H1 (cell line): ENCODE measurements around the gene NAT9. TPM values are rescaled to one million over a fixed set of nuclear protein-coding genes. Genes with fewer than 3 reads are reported as not detected.

Experiments
- CTCF ChIA-PET: fragments of 300-600 bp; sonication (Branson Sonifier 250); formaldehyde crosslinking; loops from one replicate; lab custom pipeline; 2021; ENCODE audit not compliant: partially characterized antibody; lab: Charles Lee
- POLR2A ChIA-PET: fragments of 300-600 bp; sonication (Branson Sonifier 250); formaldehyde crosslinking; loops from one replicate; lab custom pipeline; 2021; ENCODE audit warnings: inconsistent platforms; ENCODE audit not compliant: partially characterized antibody; lab: Charles Lee
- DNase-seq, 2 experiments: peaks; one replicate each; pipeline versions ENCODE4 v3.0.0 to v3.0.0-alpha.2; 2010 to 2022; ENCODE audit warnings: low spot score in 2 of 2, low read depth in 1 of 2, mixed read lengths in 1 of 2
- FAIRE-seq: peaks from 2 replicates; lab custom pipeline; 2011; peaks lifted over from hg19 to GRCh38; lab: Jason Lieb, UNC
- H2AFZ ChIP-seq: 2 replicates; pipeline ENCODE4 v1.8.1; 2012; ENCODE audit warnings: low read length, inconsistent platforms
- H2AK5ac ChIP-seq: 2 replicates; pipeline ENCODE4 v1.6.1; 2013; ENCODE audit warnings: low read depth, low read length
- H2BK120ac ChIP-seq: replicated peaks from 2 replicates; pipeline ENCODE3; 2013; ENCODE audit warnings: low read depth, low read length, inconsistent platforms
- H2BK12ac ChIP-seq: 2 replicates; pipeline ENCODE4 v1.6.1; 2013; ENCODE audit warnings: low read depth, low read length
- H2BK15ac ChIP-seq: 2 replicates; pipeline ENCODE4 v1.6.1; 2013; ENCODE audit warnings: low read length
- H2BK20ac ChIP-seq: 2 replicates; pipeline ENCODE4 v1.6.1; 2013; ENCODE audit warnings: low read length
- H2BK5ac ChIP-seq: 2 replicates; pipeline ENCODE4 v1.6.1; 2013; ENCODE audit warnings: low read depth, low read length
- H3K14ac ChIP-seq: 2 replicates; pipeline ENCODE4 v1.6.1; 2013; ENCODE audit warnings: inconsistent platforms; ENCODE audit not compliant: insufficient read length
- H3K18ac ChIP-seq: 2 replicates; pipeline ENCODE4 v1.6.1; 2013; ENCODE audit warnings: low read length; ENCODE audit errors: extremely low read depth
- H3K23ac ChIP-seq: 2 replicates; pipeline ENCODE4 v1.6.1; 2013; ENCODE audit warnings: inconsistent platforms; ENCODE audit not compliant: insufficient read length
- H3K23me2 ChIP-seq: 2 replicates; pipeline ENCODE4 v1.6.1; 2013; ENCODE audit warnings: low read depth, low read length
- H3K27ac ChIP-seq: 2 replicates; pipeline ENCODE4 v1.6.1; 2011; ENCODE audit warnings: low read depth, low read length, inconsistent platforms
- H3K27me3 ChIP-seq, 4 experiments: replicated peaks in 1 of 4; 1 replicate in 1 of 4; 2 replicates in 3 of 4; pipeline versions ENCODE4 v1.6.1 to v1.8.1; 2011 to 2013; ENCODE audit warnings: low read length in 3 of 4, mild to moderate bottlenecking in 3 of 4, inconsistent platforms in 2 of 4, mixed read lengths in 2 of 4, moderate library complexity in 1 of 4; ENCODE audit not compliant: control insufficient read depth in 3 of 4, insufficient read depth in 3 of 4; ENCODE audit errors: extremely low read depth in 1 of 4
- H3K36me3 ChIP-seq, 4 experiments: 2 replicates each; pipeline versions ENCODE4 v1.6.1 to v1.8.1; 2011 to 2013; ENCODE audit warnings: mild to moderate bottlenecking in 4 of 4, low read length in 3 of 4, moderate library complexity in 2 of 4, control low read depth in 1 of 4, inconsistent platforms in 1 of 4; ENCODE audit not compliant: insufficient read depth in 4 of 4, control insufficient read depth in 2 of 4
- H3K4ac ChIP-seq: replicated peaks from 2 replicates; pipeline ENCODE3; 2013; ENCODE audit warnings: low read length, low read depth, mixed read lengths, inconsistent platforms; ENCODE audit not compliant: insufficient read length
- H3K4me1 ChIP-seq, 4 experiments: replicated peaks in 1 of 4; 1 replicate in 1 of 4; 2 replicates in 3 of 4; pipeline versions ENCODE4 v1.6.1 to v1.8.1; 2011 to 2013; ENCODE audit warnings: low read length in 3 of 4, inconsistent platforms in 2 of 4, mixed read lengths in 1 of 4; ENCODE audit not compliant: insufficient read depth in 4 of 4, control insufficient read depth in 3 of 4
- H3K4me2 ChIP-seq, 2 experiments: 2 replicates each; pipeline versions ENCODE4 v1.6.1 to v1.8.1; 2011 to 2013; ENCODE audit warnings: low read depth in 2 of 2, low read length in 2 of 2, control low read depth in 1 of 2, inconsistent platforms in 1 of 2, mild to moderate bottlenecking in 1 of 2; ENCODE audit not compliant: insufficient read depth in 1 of 2
- H3K4me3 ChIP-seq, 4 experiments: fragments of 200-600, 300-600 bp in 1 of 4; sonication (generic), shearing (Covaris generic), sonication (Bioruptor Twin) in 1 of 4; 2 replicates each; pipeline versions ENCODE4 v1.5.1 to v1.8.1; 2011 to 2016; ENCODE audit warnings: low read length in 4 of 4, low read depth in 3 of 4, control low read depth in 2 of 4, inconsistent platforms in 2 of 4, mild to moderate bottlenecking in 2 of 4, mixed read lengths in 1 of 4, moderate library complexity in 1 of 4; ENCODE audit not compliant: insufficient read depth in 2 of 4; ENCODE audit errors: extremely low read depth in 1 of 4
- H3K56ac ChIP-seq: replicated peaks from 2 replicates; pipeline ENCODE3; 2013; ENCODE audit warnings: low read depth, mild to moderate bottlenecking, mixed read lengths, low read length, inconsistent platforms; ENCODE audit not compliant: insufficient read length
- H3K79me1 ChIP-seq: 2 replicates; pipeline ENCODE4 v1.6.1; 2013; ENCODE audit warnings: low read depth, low read length, control low read depth
- H3K79me2 ChIP-seq, 2 experiments: 2 replicates each; pipeline versions ENCODE4 v1.6.1 to v1.8.1; 2012 to 2013; ENCODE audit warnings: low read length in 2 of 2, mild to moderate bottlenecking in 2 of 2, inconsistent platforms in 1 of 2; ENCODE audit not compliant: insufficient read depth in 2 of 2, control insufficient read depth in 1 of 2
- H3K9ac ChIP-seq, 4 experiments: replicated peaks in 1 of 4; 1 replicate in 1 of 4; 2 replicates in 3 of 4; pipeline versions ENCODE4 v1.6.1 to v1.8.1; 2011 to 2013; ENCODE audit warnings: low read depth in 3 of 4, low read length in 3 of 4, control low read depth in 2 of 4, mild to moderate bottlenecking in 2 of 4, moderate library complexity in 2 of 4, inconsistent platforms in 1 of 4; ENCODE audit errors: extremely low read depth in 1 of 4
- H3K9me3 ChIP-seq, 2 experiments: 2 replicates each; pipeline versions ENCODE4 v1.6.1 to v1.8.1; 2012 to 2013; ENCODE audit warnings: mild to moderate bottlenecking in 2 of 2, moderate library complexity in 2 of 2, control low read depth in 1 of 2, inconsistent platforms in 1 of 2, low read depth in 1 of 2, low read length in 1 of 2, mixed read lengths in 1 of 2; ENCODE audit not compliant: insufficient read depth in 2 of 2
- H4K20me1 ChIP-seq, 2 experiments: replicated peaks in 1 of 2; 2 replicates each; pipeline versions ENCODE3 to v1.8.1; 2011 to 2013; ENCODE audit warnings: inconsistent platforms in 2 of 2, low read length in 2 of 2, mild to moderate bottlenecking in 1 of 2; ENCODE audit not compliant: insufficient read depth in 2 of 2, control insufficient read depth in 1 of 2
- H4K5ac ChIP-seq: 2 replicates; pipeline ENCODE4 v1.6.1; 2013; ENCODE audit warnings: low read length, low read depth, mixed read lengths, inconsistent platforms; ENCODE audit not compliant: insufficient read length
- H4K8ac ChIP-seq: 2 replicates; pipeline ENCODE4 v1.8.0; 2013; ENCODE audit warnings: mild to moderate bottlenecking, moderate library complexity, low read length, inconsistent platforms; ENCODE audit not compliant: insufficient read depth; ENCODE audit errors: extremely low read depth
- H4K91ac ChIP-seq: replicated peaks from 2 replicates; pipeline ENCODE3; 2013; ENCODE audit warnings: low read length, mixed read lengths, inconsistent platforms; ENCODE audit not compliant: insufficient read length
- CBX8 ChIP-seq: fragments of 300-800, 300-1000 bp; sonication (generic); IDR thresholded peaks from 2 replicates; pipeline ENCODE4 v1.7.1; 2016; ENCODE audit warnings: low read depth, low read length, borderline replicate concordance
- E2F6 ChIP-seq: IDR thresholded peaks from 2 replicates; pipeline ENCODE4 v1.6.1; 2012; ENCODE audit warnings: inconsistent platforms
- EGR1 ChIP-seq: IDR thresholded peaks from 2 replicates; pipeline ENCODE4 v1.6.1; 2011; ENCODE audit warnings: low read depth, low read length, borderline replicate concordance
- EZH2 ChIP-seq: fragments of 200-600 bp; sonication (generic); IDR thresholded peaks from 2 replicates; pipeline ENCODE4 v1.7.1; 2012; ENCODE audit warnings: low read depth, mild to moderate bottlenecking, moderate library complexity, low read length, inconsistent platforms; ENCODE audit not compliant: severe bottlenecking
- HDAC6 ChIP-seq: IDR thresholded peaks from one replicate; pipeline ENCODE4 v1.7.1; 2012; ENCODE audit warnings: low read depth, mild to moderate bottlenecking, inconsistent platforms, low read length, moderate library complexity
- JUND ChIP-seq: IDR thresholded peaks from 2 replicates; pipeline ENCODE4 v1.6.1; 2011; ENCODE audit warnings: mild to moderate bottlenecking, improper control_type of control experiment, low read length
- MAX ChIP-seq: IDR thresholded peaks from 2 replicates; pipeline ENCODE4 v1.6.1; 2012; ENCODE audit warnings: inconsistent platforms
- NANOG ChIP-seq: IDR thresholded peaks from 2 replicates; pipeline ENCODE4 v1.6.1; 2011; ENCODE audit warnings: low read length, low read depth, mild to moderate bottlenecking, inconsistent platforms; ENCODE audit not compliant: insufficient read depth, poor library complexity, severe bottlenecking
- RBBP5 ChIP-seq: IDR thresholded peaks from 2 replicates; pipeline ENCODE4 v1.7.1; 2012; ENCODE audit warnings: low read depth, mild to moderate bottlenecking, inconsistent platforms, low read length, moderate library complexity, borderline replicate concordance
- SIN3A ChIP-seq, 2 experiments: IDR thresholded peaks in 1 of 2; conservative IDR thresholded peaks in 1 of 2; 2 replicates each; pipeline ENCODE4 v1.6.1; 2011 to 2012; ENCODE audit warnings: low read length in 2 of 2, improper control_type of control experiment in 1 of 2, low read depth in 1 of 2, mild to moderate bottlenecking in 1 of 2
- SP1 ChIP-seq: IDR thresholded peaks from 2 replicates; pipeline ENCODE4 v1.6.1; 2011; ENCODE audit warnings: low read depth, low read length
- TAF1 ChIP-seq: IDR thresholded peaks from 2 replicates; pipeline ENCODE4 v1.6.1; 2011; ENCODE audit warnings: mild to moderate bottlenecking, low read depth, low read length
- WGBS, 2 experiments: shearing (Covaris generic) in 1 of 2; methylation state at CpG; one replicate each; pipeline versions ENCODE4 v1.1.6 to v1.1.7; 2013 to 2015; ENCODE audit warnings: low lambda C conversion rate in 2 of 2, mixed read lengths in 2 of 2, inconsistent platforms in 1 of 2, low coverage in 1 of 2, missing lambda C conversion rate in 1 of 2; ENCODE audit not compliant: insufficient replicate concordance in 2 of 2, insufficient coverage in 1 of 2, insufficient read length in 1 of 2; ENCODE audit errors: extremely low coverage in 1 of 2, missing lambda C conversion rate in 1 of 2; 5-methylcytosine and 5-hydroxymethylcytosine counted together
- polyA plus RNA-seq, 7 experiments: library from polyadenylated mRNA; depleted of rRNA in 3 of 7; stranded (reverse) in 5 of 7; unstranded in 2 of 7; fragments of >200 nt in 5 of 7; fragments of 200-250 nt in 2 of 7; gene quantifications; 1 replicate in 5 of 7; 2 replicates in 1 of 7; 4 replicates in 1 of 7; pipeline versions ENCODE4 v1.2.1 to v1.2.3, GENCODE V29; 2011 to 2013; ENCODE audit warnings: missing spikeins in 2 of 7, mixed read lengths in 2 of 7
- total RNA-seq: library from RNA; stranded (reverse); fragmentation: NEBNext Ultra II Directional; extraction: Animal tissue kit (Norgen Biotek cat#: 25700); gene quantifications from 2 replicates; pipeline ENCODE4 v1.2.1, GENCODE V29; 2021

Gene NAT9
- total and polyA plus RNA-seq, 2 of the 8 experiments (the other 6 are each of a cell fraction or from before 2014, with no cell fraction given) = 32.3 to 42.7 TPM

GRCh38 chr17:74779948-74780400 is 3.8 kb upstream of the NAT9 start:
- Histone ChIP-seq H3K27ac (no peak overlapping the region), H4K91ac (no peak overlapping the region), H3K18ac (no peak overlapping the region), H2AK5ac (no peak overlapping the region), H3K14ac (no peak overlapping the region), H4K5ac (no peak overlapping the region), H2BK20ac (no peak overlapping the region), H3K79me1 (peaks cover 17% of the 10 kb centered on the region), H3K36me3 (peaks cover 0 to 9% (median 0%) of the 10 kb centered on the region in 4 experiments; a peak in 3 of 8 replicates), H3K9ac (no peak overlapping the region), H3K4me2 (no peak overlapping the region), H3K79me2 (peaks cover 0 to 24% of the 10 kb centered on the region in 2 experiments; a peak in 2 of 4 replicates), H4K20me1 (peaks cover 3 to 8% of the 10 kb centered on the region in 2 experiments), H3K27me3 (no peaks in the 10 kb centered on the region), H3K23ac (no peak overlapping the region), H3K4me1 (peaks cover 0 to 9% (median 6%) of the 10 kb centered on the region in 4 experiments; a peak in 5 of 7 replicates), H3K23me2 (peaks cover 9% of the 10 kb centered on the region), H3K4me3 (no peak overlapping the region), H2BK5ac (no peak overlapping the region), H2BK15ac (no peak overlapping the region), H3K56ac (no peak overlapping the region), H3K9me3 (no peaks in the 10 kb centered on the region), H2BK120ac (no peak overlapping the region), H3K4ac (no peak overlapping the region), H2BK12ac (no peak overlapping the region), H4K8ac (no peak overlapping the region), H2AFZ (no peak overlapping the region)
- DNase-seq = no peak
- FAIRE-seq = no peak
- 94% methylated on average over 11 of the region's 11 CpGs; no CpG with 5 or more reads in 1 of the 2 experiments for WGBS, 2 experiments
- ChIA-PET CTCF (interaction anchor here (1.0 to 99.6 kb wide), 12 partner anchors 9 to 143 kb away, joined by 3 to 2981 read pairs (median 9); partner anchors contain the start of genes FDXR, GRIN2C, NHERF1 and RAB37), POLR2A (no interaction called here)
- TF ChIP-seq JUND (no peak), SP1 (no peak), CBX8 (no peak), HDAC6 (no peak), TAF1 (no peak), EGR1 (no peak), SIN3A (conservative IDR thresholded peaks at IDR 0.05 in 1 of 2, IDR thresholded peaks at IDR 0.05 in 1 of 2; ENCODE audit: low read depth in 1 of 2, low read length in 2 of 2) (no peak), RBBP5 (no peak), EZH2 (no peak), MAX (no peak), NANOG (no peak), E2F6 (no peak)
